Lung (tissue), 12 donors: ENCODE results near the gene DENND4B. TPM values are rescaled to one million over a fixed set of nuclear protein-coding genes. Genes with fewer than 3 reads are reported as not detected.

Experiments
- ATAC-seq: fragments of 200-7000 bp; cut with Tn5 transposase; one replicate; pipeline ENCODE4 v1.9.1; 2020; ENCODE audit warnings: moderate number of reproducible peaks; ENCODE audit not compliant: insufficient read depth, low FRiP score
- DNase-seq, 3 donors: peaks; one replicate each; pipeline ENCODE4 v3.0.0-alpha.2; 2013 to 2017
- H3K27ac ChIP-seq, 2 donors: one replicate each; pipeline ENCODE4 v1.5.1; 2013; ENCODE audit warnings: mild to moderate bottlenecking in 2 of 2, moderate library complexity in 2 of 2, control low read depth in 1 of 2, inconsistent platforms in 1 of 2, low read depth in 1 of 2, low read length in 1 of 2
- H3K27me3 ChIP-seq, 3 donors: one replicate each; pipeline ENCODE4 v1.5.1; 2013; ENCODE audit warnings: low read length in 2 of 3; ENCODE audit not compliant: control insufficient read depth in 3 of 3, insufficient read depth in 3 of 3
- H3K36me3 ChIP-seq, 4 donors: one replicate each; pipeline ENCODE4 v1.5.1; 2013; ENCODE audit warnings: low read length in 4 of 4, mild to moderate bottlenecking in 1 of 4, moderate library complexity in 1 of 4; ENCODE audit not compliant: control insufficient read depth in 4 of 4, insufficient read depth in 4 of 4
- H3K4me1 ChIP-seq, 5 donors: one replicate each; pipeline ENCODE4 v1.5.1; 2013; ENCODE audit warnings: low read length in 5 of 5, mild to moderate bottlenecking in 2 of 5, moderate library complexity in 1 of 5; ENCODE audit not compliant: control insufficient read depth in 5 of 5, insufficient read depth in 5 of 5
- H3K4me3 ChIP-seq: one replicate; pipeline ENCODE4 v1.5.1; 2013; ENCODE audit warnings: mild to moderate bottlenecking, control low read depth, moderate library complexity
- H3K9ac ChIP-seq, 2 donors: one replicate each; pipeline ENCODE4 v1.5.1; 2013; ENCODE audit warnings: low read length in 2 of 2, control low read depth in 1 of 2; ENCODE audit not compliant: insufficient read depth in 1 of 2
- H3K9me3 ChIP-seq, 4 donors: one replicate each; pipeline ENCODE4 v1.5.1; 2013; ENCODE audit warnings: low read length in 3 of 4, mild to moderate bottlenecking in 1 of 4, moderate library complexity in 1 of 4; ENCODE audit not compliant: control insufficient read depth in 4 of 4, insufficient read depth in 3 of 4
- WGBS, 2 donors: extraction: QIAGEN DNeasy Blood & Tissue Kit; methylation state at CpG; one replicate each; pipeline ENCODE4 v1.1.7; 2013; 5-methylcytosine and 5-hydroxymethylcytosine counted together
- polyA plus RNA-seq, 2 donors: library from polyadenylated mRNA; stranded (reverse); fragments of 200-250 nt; gene quantifications; one replicate each; pipeline ENCODE4 v1.2.1, GENCODE V29; 2013
- total RNA-seq, 2 donors: library from RNA; depleted of rRNA in 1 of 2; stranded (reverse); fragments of >200 nt in 1 of 2; gene quantifications; one replicate each; pipeline ENCODE4 v1.2.1, GENCODE V29; 2014 to 2021
- TF ChIP-seq, protein P1 (sequence below): IDR thresholded peaks from 2 replicates; pipeline ENCODE4 v1.5.1; 2012; ENCODE audit warnings: mild to moderate bottlenecking; ENCODE audit errors: control extremely low read depth, extremely low read depth
- donor health status: control.
- donor health status: control.
- donor health status: Bipolar disorder and iron deficiency.
- donor health status: healthy.
- donor health status: DM: yes; HTN: yes; CAD: no.

Gene DENND4B
- total and polyA plus RNA-seq, 4 donors, result 40.5 to 84.7 (median 59.4) TPM

DNA sequence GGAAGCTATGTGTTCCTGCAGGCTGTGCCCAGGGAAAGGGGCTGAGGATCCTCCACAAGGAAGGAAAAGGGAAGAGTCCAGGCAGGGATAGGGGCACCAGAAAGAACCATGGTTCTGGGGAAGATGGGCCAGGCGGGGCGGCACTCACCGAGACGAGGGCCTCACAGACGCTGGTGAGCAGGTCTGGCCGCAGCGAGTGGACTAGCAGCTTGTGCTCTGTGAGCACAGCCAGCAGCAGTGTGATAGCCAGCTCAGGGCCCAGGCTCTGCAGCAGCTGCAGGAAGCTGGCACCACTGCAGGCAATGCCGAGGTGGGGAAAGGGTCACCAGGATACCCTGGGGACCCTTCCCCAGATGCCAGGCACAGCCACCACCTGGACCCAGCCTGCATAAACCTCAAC, 5.8 kb downstream of the DENND4B start:
- 96 to 98% methylated on average over 8 of the region's 8 CpGs for WGBS, 2 donors
- H3K27ac ChIP-seq, result no peak overlapping the region
- ATAC-seq (no peak), DNase-seq (no peak)
- H3K4me1 ChIP-seq, result peaks cover 0 to 11% (median 8%) of the 10 kb centered on the region in 5 donors
- no peak overlapping the region for H3K4me3 ChIP-seq
- H3K9ac ChIP-seq, result no peak overlapping the region
- peaks cover 5 to 60% (median 41%) of the 10 kb centered on the region in 4 donors for H3K36me3 ChIP-seq
- no peaks in the 10 kb centered on the region for H3K27me3 ChIP-seq
- TF ChIP-seq, protein P1, sequence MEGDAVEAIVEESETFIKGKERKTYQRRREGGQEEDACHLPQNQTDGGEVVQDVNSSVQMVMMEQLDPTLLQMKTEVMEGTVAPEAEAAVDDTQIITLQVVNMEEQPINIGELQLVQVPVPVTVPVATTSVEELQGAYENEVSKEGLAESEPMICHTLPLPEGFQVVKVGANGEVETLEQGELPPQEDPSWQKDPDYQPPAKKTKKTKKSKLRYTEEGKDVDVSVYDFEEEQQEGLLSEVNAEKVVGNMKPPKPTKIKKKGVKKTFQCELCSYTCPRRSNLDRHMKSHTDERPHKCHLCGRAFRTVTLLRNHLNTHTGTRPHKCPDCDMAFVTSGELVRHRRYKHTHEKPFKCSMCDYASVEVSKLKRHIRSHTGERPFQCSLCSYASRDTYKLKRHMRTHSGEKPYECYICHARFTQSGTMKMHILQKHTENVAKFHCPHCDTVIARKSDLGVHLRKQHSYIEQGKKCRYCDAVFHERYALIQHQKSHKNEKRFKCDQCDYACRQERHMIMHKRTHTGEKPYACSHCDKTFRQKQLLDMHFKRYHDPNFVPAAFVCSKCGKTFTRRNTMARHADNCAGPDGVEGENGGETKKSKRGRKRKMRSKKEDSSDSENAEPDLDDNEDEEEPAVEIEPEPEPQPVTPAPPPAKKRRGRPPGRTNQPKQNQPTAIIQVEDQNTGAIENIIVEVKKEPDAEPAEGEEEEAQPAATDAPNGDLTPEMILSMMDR, result no peak
- no peaks in the 10 kb centered on the region for H3K9me3 ChIP-seq

DNA sequence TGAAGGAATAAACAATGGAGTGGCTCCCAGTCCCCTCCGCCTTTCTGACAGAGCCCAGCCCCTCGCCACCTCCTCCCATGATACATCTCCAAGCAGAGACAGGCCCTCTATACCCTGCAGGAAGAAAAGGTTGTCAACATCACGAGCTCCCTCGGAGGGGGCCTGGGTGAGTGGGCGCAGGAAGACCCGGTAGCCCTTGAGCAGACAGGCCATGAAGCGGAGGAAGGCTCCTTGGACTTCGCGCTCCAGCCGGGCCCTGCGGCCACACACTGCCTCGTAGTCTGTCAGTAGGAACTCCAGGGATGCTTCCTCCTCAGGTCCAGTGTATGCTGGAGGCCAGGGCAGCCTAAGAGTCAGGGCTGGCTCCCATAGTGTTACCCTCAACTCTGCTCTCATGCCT, 7.0 kb downstream of the DENND4B start:
- WGBS, 2 donors, result 92 to 93% methylated on average over 12 of the region's 12 CpGs

DNA sequence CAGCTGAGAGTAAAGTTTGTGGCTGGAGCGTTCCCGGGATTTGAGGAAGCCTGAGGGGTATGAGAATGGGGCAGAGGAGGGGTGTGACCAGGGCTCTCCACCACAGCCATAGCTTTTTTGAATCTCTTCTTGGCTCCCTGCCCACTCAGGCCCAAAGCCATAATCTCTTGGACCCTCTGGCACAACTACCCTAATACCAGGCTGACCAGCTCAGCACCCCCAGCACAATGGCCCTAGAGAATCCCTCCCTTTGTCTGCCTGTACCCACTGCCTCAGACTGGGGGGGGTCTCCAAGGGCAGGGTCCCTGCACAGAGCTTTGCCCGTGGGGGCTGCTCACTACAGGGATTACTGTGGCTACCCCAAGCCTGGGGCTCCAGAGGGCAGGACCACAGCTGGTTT, 7.5 kb downstream of the DENND4B start:
- Histone ChIP-seq H3K4me1 (peaks cover 0 to 4% (median 0%) of the 10 kb centered on the region in 5 donors), H3K27ac (no peak overlapping the region), H3K9ac (no peak overlapping the region), H3K9me3 (no peaks in the 10 kb centered on the region), H3K27me3 (no peaks in the 10 kb centered on the region), H3K36me3 (peaks cover 9 to 67% (median 44%) of the 10 kb centered on the region in 4 donors), H3K4me3 (no peak overlapping the region)
- DNase-seq (no peak), ATAC-seq (no peak)
- TF ChIP-seq, protein P1, result no peak
- WGBS, 2 donors, result 88 to 98% methylated on average over 3 of the region's 3 CpGs

More for the DNA sequence above, 7.0 kb downstream of the DENND4B start:
- no peak for ATAC-seq
- no peak overlapping the region for H3K4me3 ChIP-seq
- H3K27ac ChIP-seq, result no peak overlapping the region
- peaks cover 7 to 67% (median 45%) of the 10 kb centered on the region in 4 donors for H3K36me3 ChIP-seq
- no peaks in the 10 kb centered on the region for H3K9me3 ChIP-seq
- no peak for DNase-seq
- no peaks in the 10 kb centered on the region for H3K27me3 ChIP-seq
- H3K9ac ChIP-seq, result no peak overlapping the region
- peaks cover 0 to 8% (median 0%) of the 10 kb centered on the region in 5 donors for H3K4me1 ChIP-seq
- TF ChIP-seq, protein P1, result no peak

DNA sequence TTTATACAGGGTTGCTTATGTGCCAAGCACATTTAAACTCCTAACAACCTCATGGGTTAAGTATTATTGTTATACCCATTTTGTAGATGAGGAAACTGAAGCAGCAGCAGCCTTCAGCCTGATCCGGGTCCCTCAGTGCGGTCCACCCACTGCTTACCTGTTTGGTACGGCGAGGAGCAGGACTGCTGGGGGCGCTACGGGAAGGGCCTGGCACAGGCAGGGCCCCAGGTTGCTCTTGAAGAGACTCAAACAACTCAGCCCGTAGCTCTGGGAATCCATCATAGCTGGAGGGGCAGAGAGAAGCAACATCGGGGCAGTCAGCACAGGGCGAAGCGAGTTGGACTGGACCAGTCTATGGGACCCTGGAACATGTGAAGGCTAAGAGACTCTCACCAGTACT, 9.2 kb downstream of the DENND4B start:
- DNase-seq (no peak), ATAC-seq (no peak)
- H3K36me3 ChIP-seq, result peaks cover 10 to 74% (median 43%) of the 10 kb centered on the region in 4 donors
- WGBS, 2 donors, result 96 to 99% methylated on average over 10 of the region's 10 CpGs
- H3K27ac ChIP-seq, result no peak overlapping the region
- no peaks in the 10 kb centered on the region for H3K27me3 ChIP-seq
- no peak overlapping the region for H3K9ac ChIP-seq
- no peaks in the 10 kb centered on the region for H3K9me3 ChIP-seq
- TF ChIP-seq, protein P1, result no peak
- H3K4me3 ChIP-seq, result no peak overlapping the region
- no peaks in the 10 kb centered on the region for H3K4me1 ChIP-seq
